GM18867 (cell line): ENCODE results near the gene TMEM213.

ENCODE experiments used
- ATAC-seq: cut with Tn5 transposase; IDR thresholded peaks from one replicate; pipeline ENCODE4 v1.9.1; 2021; ENCODE audit warnings: mild to moderate bottlenecking, moderate library complexity; ENCODE audit not compliant: unreplicated experiment

Gene TMEM213

DNA sequence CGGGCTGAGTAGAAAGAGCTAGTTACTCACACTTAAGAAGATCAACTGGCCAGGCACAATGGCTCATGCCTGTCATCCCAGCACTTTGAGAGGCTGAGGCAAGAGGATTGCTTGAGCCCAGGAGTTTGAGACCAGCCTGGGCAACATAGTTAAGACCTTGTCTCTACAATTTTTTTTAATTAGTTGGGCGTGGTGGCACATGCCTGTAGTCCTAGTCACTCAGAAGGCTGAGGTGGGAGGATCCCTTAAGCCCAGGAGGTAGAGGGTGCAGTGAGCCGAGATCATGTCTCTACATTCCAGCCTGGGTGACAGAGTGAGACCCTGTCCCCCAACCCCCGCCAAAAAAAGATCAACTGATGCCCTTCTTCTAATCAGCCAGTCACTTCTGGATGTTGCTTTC, 74.8 kb downstream of the TMEM213 start:
- no peak for ATAC-seq

DNA sequence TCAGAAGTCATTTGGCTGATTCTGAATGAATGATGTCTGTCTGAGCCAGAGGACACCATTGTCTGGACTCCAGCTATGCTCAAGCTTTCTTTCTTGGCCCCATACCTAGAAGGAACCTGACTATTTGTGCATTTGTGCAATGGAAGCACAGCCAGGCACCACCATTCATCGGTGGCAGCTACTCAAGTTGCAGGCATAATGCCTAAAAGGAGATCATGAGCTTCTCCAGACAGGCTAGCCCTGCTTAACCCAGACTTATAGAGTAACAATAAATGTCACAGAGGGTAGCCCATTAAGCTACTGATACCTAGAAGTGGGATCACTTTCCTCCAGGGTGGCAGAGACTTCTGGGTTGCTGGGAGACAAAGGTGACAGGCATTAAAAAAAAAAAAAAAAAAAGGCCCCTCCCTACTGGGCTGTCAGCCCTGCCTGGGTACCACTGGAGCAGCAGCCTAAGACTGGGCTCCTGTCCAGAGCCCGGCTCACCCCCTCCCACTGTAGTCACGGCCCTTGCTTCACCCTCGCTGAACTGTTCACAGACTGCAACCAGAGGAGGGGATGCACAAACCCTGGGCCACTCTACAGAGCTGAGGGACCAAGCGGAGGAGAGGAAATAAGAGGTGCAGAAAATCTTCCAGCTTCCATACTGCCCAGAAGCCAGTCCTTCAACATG, 75.6 kb downstream of the TMEM213 start:
- no peak for ATAC-seq

- ATAC-seq = no peak
Observed at GRCh38 chr7:138875794-138876193, 78.0 kb downstream of the TMEM213 start.

DNA sequence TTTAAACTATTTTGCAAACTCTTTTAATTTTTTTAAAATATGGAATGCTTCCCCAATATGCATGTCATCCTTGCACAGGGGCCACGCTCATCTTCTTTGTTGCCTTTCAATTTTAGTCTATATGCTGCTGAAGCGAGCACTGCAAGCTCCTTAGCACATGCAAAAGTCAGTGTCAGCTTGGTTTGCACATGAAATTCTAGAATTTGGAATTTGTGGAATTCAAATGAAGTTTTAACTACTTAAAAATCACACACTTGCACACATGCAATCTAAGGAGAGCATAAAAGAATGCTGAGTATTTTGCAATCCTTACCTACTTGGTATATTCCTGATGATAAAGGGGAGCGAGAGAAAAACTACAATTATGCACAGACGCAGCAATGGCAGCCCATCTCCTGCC, 78.5 kb downstream of the TMEM213 start:
- no peak for ATAC-seq

DNA sequence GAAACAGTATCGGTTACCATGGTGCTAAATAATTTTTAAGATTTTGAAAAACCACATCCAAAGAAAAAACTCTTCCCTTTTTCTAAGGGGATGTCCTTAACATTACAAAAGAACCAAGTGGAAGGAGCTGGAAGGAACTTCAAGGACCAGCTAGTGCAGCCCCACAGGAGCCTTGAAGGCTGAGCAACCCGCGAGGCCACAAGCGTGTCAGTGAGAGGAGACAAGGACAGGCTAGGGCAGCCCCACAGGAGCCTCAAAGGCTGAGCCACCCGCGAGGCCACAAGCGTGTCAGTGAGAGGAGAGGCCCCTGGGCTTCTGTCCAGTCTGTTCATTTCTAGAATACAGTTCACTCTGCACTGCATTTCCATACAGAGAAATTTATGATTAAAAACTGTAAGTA, 80.3 kb downstream of the TMEM213 start:
- no peak for ATAC-seq

- no peak for ATAC-seq
Observed at GRCh38 chr7:138878856-138879255, 81.1 kb downstream of the TMEM213 start.

GRCh38 chr7:138879356-138879755, 81.6 kb downstream of the TMEM213 start:
- no peak for ATAC-seq

GRCh38 chr7:138880881-138881578, 83.2 kb downstream of the TMEM213 start:
- ATAC-seq = no peak

- no peak for ATAC-seq
Observed at GRCh38 chr7:138881579-138882188, 83.9 kb downstream of the TMEM213 start.

DNA sequence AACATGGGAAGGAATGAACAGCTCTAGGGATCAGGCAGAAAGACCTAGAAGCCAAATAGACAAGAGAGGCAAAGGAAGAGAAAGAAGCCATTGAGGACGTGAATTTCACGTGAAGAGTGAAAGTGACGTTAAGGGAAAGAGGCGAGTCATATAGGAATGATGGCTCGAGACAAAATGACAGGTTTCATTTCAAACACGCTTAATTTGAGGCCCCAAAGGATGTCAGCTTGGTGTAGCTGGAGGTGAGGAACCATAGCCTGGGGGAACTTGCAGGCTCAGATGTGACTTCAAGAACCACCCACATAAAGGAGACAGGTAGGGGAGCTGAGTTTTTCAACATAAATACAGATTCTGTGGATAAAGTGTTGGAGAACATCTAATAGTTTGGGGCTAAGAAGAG, 84.5 kb downstream of the TMEM213 start:
- no peak for ATAC-seq

DNA sequence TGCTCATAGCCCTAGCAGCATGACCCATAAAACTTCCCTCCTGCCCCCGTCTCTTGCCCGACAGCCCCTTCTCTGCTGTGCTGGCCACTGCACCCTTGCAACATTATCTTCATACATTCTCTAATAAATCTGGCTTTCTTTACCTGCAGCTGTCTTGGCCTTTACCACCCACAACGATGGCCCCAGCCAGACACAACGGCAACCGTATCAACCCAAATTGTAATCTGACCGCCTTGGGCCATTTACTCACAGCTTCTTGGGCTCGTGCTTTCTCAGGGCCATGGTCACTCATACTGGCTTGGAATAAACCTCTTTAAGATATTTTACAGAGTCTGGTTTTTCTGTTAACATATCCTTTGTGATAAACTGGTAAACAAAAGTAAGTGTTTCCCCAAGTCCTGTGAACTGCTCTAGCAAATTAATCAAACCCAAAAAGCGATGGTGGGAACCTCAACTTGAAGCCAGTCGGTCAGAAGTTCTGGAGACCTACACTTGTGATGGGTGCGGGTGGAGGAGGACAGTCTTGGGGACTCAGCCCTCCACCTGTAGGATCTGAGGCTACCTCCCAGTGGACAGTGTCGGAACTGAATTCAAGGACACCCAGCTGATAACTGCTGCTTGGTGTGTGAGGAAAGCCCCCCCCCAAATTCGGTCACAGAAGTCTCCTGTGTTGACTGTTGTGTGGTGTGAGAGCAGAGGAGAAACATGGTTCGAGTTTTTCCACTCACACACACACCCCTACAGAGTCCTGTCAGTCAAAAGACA, 87.8 kb downstream of the TMEM213 start:
- no peak for ATAC-seq

GRCh38 chr7:138886501-138886917, 88.7 kb downstream of the TMEM213 start:
- peak; percentile 85 for ATAC-seq

GRCh38 chr7:138887085-138887710, 89.4 kb downstream of the TMEM213 start:
- ATAC-seq = no peak
